NCI-H510A (cell line): ENCODE data around the gene FRS3.

Source experiments
- DNase-seq: peaks from one replicate; lab custom pipeline; 2025; lab: John Stamatoyannopoulos, UW

Gene FRS3

DNA sequence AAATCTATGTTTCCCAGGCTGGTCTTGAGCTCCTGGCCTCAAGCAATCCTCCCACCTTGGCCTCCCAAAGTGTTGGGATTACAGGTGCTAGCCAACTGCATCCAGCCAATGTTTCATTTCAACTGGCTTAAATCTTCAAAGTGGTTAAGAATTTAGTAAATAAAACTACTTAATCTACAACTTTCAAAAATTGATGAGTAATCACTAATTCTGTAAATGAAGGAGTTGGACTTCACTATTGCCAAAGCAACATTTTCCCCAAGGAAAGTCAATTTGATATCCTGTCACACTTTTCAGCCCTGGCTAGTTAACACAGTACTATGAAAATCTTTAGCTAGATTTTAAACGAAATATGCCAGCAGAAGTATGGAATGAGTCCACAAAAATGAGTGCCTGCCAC lies 11.6 kb upstream of the FRS3 start:
- DNase-seq: no peak

DNA sequence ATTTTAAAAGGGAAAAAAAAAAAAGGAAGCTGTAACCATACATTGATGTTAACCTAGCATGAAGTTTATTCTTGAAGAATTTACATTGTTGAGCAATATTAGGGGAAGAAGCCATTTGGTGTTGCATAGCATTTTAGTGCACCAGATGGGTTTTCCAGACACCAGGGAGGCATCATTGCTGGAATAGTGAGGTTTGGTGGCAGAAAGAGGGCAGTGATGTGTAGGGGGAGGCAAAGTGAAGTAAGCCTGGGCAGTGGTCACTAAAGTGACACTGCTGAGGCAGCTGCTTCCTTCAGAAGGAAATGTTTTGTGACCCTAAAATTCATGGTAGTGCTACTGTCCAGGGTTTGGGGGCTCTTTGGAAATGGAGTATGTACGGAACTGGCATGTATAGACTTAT lies 10.3 kb upstream of the FRS3 start:
- DNase-seq: no peak

DNA sequence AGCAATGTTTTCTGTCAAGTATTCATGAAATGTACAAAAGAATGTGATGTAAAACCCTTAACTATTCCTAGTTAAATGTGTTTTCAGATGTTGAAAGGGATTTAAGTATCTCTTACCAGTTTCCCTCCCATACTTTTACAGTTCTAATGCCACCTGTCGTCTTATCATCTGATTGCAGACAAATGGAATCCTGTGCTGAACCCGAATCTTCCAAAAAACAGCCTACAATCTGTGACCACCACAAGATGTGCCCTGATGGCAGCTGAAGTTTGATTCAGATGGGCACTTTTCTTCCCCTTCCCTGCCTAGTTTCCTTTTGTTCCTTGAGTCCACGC lies 9.7 kb upstream of the FRS3 start:
- no peak for DNase-seq

DNA sequence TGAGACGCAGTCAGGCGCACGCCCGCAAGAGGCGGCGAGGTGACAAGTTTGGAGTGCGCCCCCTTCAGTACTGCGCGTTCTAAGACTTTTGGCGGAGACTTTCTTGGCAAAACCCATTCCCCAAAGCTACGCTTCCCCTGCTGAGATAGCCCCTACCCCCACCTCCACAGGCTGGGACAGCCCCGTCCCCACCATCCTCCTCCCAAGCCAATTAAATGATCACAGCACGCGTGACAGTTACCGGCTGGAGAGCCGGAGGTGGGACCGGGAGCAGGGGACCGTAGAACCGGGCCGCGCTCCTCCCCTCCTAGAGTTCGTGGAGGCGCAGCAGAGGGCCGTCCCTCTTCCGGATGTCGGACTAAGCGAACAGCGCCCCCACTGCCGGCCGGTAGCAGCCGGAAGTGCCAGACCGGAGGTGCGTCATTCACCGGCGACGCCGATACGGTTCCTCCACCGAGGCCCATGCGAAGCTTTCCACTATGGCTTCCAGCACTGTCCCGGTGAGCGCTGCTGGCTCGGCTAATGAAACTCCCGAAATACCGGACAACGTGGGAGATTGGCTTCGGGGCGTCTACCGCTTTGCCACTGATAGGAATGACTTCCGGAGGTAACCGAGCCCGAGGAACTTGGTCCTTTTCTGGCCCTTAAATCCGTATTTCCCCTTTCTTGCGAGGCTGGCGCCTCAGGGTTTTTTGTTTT lies 7.7 kb upstream of the FRS3 start, which contains the start of gene TOMM6:
TOMM6 (plus strand) TSS at position 476 of the 699 bp plus-strand sequence; CDS start at position 480, 4 bp downstream.
- peak; percentile 96 for DNase-seq

DNA sequence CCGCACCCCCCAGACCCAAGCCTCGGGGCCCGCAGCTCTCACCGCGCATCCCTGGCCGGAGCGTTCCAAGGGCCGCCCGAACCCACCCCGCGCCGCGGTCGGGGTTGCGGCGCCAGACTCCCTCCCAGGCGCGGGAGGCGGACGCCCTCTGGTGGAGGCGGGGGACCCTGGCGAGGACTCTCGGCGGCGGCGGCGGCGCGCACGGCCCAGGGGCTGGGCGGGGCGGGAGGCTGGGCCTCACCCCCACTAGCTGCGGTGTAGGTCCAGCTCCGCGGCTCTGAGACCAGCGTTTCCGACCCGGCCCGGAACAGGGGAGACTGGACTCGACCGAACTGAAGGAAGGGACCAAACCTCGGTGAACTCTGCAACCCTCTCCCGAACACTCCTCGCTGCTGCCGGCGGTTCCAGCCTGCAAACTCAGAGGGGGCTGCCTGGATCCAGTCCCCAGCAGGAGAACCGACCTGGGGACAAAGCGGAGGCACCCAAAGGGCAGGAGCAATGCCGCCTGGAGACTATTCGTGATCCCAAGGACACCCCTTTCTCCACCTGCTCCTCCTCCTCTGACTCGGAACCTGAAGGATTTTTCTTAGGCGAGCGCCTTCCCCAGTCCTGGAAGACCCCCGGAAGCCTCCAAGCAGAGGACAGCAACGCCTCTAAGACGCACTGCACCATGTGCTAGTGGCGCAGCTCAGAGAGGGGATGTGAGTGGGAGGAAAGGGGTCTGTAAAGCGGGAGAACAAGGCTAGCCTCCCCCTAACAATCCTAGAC lies 6.9 kb upstream of the FRS3 start:
- DNase-seq: peak; percentile 75

DNA sequence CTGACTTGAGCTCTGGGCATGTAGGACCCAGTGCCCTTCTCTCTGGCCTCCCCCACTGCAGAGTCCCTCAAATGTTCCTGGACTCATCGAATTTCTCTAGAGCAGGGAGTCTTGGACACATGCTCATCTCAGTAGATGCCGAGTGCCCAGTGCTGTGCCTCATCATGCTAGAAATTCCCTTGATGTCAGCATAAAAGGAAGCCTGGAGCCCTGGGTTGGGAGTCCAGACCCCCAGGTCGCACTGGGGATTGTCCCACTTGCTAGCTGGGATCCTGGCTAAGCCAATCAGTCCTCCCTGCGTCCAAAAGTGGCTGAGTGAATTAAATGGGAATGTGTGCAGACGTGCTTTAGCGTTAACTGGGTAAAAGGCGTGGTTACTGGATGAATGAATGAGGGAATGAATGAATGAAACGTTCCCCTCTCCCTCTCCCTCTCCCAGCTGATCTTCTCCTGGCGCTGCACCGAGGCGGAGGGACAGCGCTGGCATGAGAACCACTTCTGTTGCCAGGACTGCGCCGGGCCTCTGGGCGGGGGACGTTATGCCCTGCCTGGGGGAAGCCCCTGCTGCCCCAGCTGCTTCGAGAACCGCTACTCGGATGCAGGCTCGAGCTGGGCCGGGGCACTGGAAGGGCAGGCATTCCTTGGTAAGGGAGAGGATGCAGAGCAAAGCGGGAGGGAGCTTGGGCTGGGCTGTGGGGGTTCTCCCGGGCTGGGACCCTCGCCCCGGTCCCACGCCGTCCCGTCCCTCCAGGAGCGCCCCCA lies 6.2 kb upstream of the FRS3 start:
- DNase-seq: peak; percentile 34

DNA sequence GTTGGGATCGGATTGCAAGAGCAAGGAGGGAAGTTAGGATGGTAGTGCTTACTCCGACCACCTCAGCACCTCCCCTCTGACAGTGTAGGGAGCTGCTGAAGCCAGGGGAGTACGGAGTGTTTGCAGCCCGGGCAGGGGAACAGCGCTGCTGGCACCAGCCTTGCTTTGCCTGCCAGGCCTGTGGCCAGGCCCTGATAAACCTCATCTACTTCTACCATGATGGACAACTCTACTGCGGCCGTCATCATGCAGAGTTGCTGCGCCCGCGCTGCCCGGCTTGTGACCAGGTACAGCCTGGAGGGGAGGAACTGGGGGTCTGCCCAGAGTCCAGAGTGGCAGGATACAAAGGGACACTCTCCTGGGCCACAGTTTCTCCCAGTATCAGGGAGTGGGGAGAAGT lies 5.6 kb upstream of the FRS3 start:
- no peak for DNase-seq

DNA sequence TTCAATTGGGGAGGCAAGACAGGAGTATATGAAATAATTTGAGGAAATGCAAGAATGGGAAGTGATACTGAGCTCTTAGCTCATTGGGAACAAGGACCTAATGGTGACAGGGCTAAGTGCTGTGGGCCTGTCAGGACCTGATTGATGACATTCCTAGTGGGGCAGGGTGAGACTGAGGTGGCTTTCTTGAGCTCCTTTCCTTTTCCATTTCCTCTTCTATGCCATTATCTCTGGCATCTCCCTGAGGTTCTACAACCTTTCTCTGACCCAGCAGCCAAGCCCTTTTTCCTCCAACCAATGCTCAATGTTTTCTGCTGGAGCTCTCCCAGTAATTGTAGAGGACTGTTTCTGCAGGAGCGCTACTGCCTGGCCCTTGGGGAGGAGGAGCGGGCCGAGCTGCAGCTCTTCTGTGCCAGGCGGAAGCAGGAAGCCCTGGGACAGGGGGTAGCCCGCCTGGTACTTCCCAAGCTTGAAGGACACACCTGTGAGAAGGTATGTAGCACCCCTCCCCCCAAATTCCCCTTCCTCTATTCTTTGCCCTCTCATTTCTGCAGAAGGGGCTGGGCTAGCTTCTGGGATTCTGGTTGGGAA lies 5.0 kb upstream of the FRS3 start:
- no peak for DNase-seq

DNA sequence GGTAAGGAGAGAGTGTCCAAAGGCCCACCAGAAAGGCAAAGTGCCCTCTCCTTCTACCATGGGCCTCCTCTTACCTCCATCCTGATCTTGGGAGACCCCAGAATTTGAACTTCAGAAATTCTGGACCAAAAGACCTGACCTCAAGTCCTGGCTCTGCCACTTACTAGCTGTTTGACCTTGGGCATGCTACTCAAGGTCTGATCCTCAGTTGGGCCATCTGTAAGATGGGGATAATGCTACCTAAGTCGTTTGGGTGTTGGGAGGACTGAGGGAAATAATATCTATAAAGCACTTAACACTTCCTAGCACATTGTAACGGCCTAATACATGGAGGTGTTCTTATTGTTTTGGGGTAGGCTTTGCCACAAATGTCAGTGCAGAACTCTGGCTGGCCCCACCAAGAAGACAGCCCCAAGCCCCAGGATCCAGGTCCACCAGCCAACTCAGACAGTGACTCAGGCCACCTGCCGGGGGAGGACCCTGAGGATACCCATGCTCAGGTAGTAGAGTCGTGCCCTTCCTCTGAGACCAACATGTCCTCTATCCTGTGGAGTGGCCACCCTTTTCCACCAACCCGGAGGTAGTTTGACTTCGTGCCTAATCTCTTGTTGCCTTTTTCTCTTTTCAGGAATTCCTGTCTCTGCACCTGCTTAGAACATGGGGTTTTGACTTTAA lies 3.5 kb upstream of the FRS3 start:
- no peak for DNase-seq

DNA sequence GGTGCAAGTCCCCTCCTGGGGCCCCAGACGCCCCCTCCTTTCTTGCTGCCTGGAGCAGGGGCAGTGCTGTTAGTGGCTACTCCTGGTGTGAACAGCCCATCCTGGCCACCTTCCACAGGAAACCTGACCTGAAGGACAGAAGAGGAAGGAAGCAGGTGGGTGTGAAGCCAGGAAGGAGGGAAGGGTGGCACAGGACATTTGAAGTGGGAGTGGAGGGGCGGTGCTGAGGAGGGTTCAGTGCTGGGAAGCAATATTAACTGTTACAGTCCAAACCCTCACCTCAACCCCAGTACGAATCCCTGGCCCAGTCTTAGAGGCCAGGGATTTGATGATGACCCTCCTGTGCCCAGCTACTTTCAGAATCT lies 1.6 kb upstream of the FRS3 start:
- peak; percentile 20 for DNase-seq

DNA sequence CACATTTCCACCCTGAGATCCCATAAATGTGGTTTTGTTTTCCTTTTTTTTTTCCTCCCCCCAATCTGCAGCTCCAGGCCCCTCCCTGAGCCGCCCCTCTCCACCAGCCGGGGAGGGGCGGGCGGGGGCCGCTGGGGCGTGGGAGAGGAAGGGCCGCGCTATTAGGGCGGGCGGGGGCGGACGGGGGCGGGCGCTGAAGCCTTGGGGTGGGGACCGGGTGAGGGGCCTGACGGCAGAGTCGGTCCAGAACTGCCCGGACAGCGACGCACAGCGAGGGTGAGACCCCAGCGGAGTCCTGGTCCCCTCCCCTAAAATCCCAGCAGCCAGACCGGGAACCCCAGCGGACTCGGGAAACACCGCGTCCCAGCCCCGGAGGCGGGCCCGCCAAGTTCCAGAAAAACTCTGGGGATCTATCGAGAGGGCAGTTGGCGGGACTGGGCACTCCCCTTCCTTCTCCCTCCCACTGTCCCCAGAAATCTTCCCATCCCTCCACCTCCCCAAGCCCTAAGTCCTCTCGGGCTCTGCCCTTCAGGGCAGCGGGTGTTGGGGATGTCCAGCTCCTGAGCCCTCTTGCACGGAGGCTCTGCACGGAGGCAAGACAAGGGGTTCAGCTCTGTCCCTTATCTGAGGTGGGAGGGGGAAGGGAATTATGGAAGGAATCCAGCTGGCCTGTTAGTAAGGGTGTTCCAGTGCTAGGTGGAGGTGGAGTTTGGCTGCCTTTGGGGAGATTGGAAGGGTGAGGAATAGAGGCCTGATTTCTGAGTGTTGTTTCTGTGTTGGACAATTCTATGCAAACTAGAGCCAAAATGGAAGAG lies 1.1 kb upstream of the FRS3 start, which contains the start of gene PRICKLE4:
PRICKLE4 (plus strand) TSS at position 232 of the 815 bp plus-strand sequence. CDS start 2,692 bp downstream, outside the sequence.
- DNase-seq: no peak

DNA sequence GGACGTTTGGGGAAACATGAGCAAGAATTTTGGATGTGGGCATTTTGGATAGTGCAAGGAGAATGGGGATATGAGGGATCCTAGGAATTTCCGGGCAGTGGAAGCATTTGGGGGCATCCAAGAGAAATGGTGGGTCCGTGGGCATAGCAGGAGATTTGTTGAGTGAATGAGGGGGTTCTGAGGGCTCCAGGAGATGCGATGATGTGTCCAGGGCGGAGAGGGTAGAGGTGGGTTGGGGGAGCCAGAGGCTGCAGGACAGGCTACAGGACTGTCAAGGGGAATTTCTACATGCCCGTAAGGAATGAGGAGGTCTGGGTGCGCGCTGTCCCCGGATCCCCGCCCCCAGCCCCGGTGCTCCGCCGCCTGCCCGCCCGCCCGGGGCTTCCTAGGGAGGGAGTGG lies 364 bp downstream of the FRS3 start:
- DNase-seq: no peak

DNA sequence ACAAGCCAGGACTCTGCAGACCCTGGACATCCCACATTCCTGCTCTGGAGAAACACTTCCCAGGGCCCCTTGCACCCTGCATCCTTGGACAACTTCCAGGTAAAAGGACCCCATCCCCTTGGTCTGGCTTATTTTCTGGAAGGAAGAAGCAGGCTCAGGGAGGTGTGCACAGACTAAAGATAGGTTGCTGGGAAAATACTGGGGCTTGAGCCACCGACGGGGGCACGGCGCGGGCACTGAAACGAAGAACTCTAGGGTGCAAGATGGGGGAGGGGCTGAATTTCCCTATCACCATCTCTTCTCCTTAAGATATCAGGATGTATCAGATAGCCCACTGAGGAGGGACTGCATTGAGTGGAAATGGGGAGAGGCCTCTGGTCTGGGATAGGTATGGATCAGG lies 805 bp downstream of the FRS3 start:
- DNase-seq: no peak

DNA sequence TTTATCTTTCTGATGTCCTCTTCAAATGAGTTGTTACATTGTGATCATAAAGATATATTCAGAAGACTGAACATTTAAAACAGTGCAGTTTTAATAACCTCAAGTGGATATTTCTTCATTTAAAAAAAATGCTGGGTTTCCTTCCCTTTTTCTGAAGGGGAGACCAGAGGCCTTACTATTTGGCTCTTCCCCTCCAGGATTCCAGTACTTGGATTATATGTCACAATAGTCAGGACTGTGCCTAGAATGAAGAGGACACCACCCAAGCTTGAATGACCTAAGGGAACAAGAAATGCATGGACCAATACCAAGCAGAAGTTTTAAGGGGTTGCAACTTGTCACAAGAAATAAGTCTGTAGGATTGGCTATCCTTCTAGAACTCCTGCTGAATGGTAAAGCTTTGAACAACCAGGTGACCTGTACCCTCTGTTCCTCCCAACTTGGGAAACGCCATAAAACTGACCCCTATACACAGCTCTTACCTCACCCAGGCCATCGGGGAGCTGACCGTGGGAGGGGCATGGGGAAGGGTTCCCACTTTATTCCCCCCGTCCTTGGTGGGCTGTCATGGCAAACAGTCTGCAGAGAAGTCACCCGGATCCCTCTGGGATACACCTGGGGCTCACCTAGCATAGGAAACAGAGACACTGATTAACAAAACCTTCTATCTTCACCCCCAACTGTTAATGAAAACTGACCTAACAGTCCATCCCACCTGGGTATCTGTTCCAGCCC lies 2.0 kb downstream of the FRS3 start:
- no peak for DNase-seq

DNA sequence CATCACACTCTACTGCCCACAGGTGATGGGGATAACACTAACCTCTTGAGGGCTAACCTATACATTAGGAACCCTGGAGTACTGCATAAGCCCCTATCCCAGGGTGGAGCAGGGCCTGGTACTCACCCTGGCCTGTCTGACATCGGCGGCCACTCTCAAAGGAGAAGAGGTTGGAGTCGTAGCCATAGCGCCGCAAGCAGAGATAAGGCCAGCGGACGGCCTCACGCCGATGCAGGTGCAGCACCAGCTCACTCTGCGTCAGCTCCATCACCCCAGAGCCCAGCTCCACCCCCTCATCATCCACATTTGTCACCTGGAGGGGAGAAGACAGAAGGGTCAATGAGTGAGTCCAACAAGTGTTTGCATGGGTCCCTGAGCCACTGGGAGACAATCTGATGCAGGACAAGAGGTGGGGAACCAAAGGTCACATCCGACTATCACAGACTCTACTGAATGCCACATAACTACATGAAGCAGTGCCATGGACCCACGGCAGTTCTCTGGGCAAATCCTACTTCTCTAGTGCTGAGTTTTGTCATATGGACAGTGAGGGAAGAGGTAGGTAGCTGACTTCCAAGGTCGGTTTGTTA lies 4.3 kb downstream of the FRS3 start:
- DNase-seq: no peak

DNA sequence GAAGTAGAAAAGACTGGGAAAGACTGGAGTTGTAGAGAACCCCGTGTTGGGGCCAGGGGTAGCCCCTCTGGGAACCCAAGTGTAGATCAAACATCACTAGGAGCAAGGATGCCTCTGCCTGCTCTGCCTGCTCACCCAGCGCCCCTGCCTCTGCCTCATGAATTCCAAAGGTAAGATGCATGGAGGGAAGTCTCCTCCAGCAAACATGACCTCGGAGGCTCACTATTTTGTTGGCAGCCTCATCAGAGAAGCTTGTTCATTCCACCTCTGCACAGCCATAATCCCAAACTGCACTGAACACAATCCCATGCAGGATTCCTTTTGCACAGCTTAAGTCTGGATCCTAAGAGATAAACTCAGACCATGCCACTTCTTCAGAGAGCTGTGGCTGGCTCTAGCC lies 4.9 kb downstream of the FRS3 start:
- DNase-seq: no peak

DNA sequence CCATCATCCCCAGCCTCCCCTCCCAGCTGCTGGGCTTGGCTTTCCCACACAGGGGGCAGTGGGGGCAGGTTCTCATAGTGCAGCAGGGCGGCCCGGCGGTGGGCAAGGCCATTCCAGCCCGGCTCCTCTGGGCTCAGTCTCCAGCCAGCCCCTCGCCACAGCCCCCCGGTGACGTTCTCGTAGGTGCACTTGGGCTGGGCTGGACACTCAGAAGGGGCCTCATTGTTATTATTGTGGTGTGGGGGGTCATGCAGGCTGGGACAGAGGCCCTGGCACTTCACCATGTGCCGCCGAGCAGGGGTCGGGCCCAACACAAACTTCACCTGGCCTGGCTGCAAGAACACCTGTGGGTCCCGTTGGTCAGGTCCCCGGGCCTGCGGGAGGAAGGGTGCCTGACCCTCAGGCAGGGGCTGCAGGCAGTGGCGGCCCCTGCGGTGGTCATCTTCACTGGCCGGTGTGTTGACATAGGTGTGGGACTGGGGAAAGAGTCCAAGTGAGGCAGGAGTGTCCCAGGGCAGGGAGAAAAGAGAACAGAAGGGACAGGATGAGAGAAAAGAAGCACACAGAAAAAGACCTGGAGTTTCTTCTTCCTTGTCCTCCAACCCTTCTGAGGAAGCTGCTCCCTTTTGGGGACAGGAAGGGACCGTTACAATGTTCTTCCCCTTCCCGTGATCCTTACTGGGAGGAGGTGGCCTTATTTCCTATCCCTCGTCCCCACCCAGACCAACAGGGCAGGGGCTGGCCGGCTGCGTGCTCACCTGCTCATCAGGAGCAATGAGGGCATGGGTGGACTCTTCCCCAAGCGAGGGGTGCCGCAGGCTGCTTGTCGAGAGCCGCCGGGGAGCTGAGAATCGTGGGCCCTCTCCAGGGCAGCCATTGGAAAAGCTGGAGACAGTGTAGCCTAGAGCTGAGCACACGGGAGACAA lies 8.4 kb downstream of the FRS3 start:
- no peak for DNase-seq

DNA sequence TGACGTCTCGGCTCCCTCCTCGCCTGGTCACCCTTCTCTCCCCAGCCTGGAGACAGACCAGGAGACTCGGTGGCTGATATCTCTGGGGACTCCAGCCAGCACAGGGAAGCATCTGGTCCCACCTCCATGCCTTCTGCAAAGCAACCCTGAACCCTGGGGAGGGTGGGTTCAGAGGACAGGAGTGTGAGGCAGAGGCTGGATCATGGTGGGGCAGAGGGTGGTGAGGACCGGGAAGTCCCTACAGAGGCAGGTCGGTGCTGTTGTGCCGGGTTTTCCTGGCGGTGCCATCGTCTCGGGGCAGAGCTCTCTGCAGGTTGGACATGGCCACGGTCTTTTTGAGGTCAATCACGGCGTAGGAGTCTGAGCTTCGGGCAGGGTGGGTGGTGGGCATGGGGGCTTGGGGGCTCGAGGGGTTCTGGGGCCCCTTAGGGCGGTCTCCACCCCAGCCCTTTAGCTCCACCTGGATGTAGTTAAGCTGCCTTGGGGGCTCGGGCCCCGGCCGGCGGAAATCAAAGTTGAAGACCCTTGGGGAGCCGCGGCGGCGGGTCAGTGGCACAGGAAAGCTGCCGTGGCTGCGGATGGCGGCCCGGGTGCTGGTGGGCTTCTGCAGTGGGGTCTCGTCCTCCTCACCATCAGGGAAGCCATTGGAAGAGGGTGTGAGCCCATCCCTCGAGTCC lies 9.2 kb downstream of the FRS3 start:
- DNase-seq: no peak
